ENCODE measurements around the gene SZRD1. TPM values are rescaled to one million over a fixed set of nuclear protein-coding genes. Genes with fewer than 3 reads are reported as not detected.

The SZRD1 gene
- total and polyA plus RNA-seq, 7 donors, result 65.0 to 106 (median 77.3) TPM

GRCh38 chr1:16405441-16405840 lies 38.4 kb downstream of the SZRD1 start:
- Histone ChIP-seq H3K4me3 (no peak overlapping the region), H3K9me3 (no peaks in the 10 kb centered on the region), H3K27me3 (no peaks in the 10 kb centered on the region), H3K36me3 (no peaks in the 10 kb centered on the region), H3K4me1 (no peaks in the 10 kb centered on the region), H3K27ac (no peak overlapping the region)
- DNase-seq, result no peak
- no peak for TF ChIP-seq EP300 (IDR thresholded peaks at IDR 0.05)
- TF ChIP-seq POLR2A (IDR thresholded peaks at IDR 0.05), result no peak
- 83 to 84% methylated on average over 5 of the region's 5 CpGs for WGBS, 2 donors
- intact Hi-C loops (cut with DNase I), result no loop called here

DNA sequence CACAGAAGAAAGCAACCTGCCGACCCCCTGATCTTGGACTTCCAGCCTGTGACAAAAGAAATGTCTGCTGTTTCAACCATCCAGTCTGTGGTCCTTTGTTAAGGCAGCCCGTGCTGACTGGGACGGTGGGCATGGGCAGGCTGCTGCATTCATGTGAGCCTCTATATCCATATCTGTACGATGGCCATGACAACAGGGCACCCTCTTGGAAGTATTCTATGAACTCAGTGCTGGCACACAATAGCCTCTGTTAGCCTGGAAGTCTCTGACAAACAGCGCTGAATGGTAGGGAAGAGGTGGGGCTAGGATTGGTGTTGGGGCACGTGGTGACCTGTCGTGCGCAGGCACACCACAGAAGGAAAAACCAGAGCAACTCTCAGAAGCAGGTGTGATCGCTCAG lies 39.8 kb downstream of the SZRD1 start:
- 90 to 92% methylated on average over 9 of the region's 9 CpGs for WGBS, 2 donors
- DNase-seq, result no peak
- intact Hi-C loops (cut with DNase I), result no loop called here

DNA sequence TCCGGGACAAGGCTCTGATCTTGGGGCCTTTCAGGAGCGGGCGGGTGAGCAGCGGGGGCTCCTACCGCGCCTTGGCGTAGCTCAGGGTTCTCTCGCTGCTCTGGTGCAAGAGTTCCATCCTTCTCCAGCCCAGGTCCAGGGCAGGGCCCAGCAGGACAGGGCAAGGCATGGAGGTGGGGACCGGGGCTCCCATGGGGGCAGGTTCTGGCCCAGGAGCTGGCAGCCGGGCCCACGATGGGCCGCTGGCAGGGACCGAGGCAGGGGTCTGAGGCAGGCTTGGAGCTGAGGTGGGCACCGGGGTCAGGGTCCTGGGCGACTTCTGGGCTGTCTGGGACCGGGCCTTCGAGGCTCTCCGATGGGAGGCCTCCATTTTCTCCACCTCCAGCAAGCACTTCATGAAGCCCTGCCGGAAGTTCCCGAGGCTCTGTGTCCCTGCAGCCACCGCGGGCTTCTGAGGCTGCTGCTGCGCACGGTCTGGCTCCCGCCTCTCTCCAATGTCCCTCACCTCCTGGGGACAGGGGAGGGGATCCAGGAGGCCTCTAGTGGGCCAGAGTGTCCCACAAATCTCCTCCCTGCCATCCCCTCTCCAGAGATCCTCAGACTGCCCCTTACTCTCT lies 42.6 kb downstream of the SZRD1 start:
- Histone ChIP-seq H3K27ac (no peak overlapping the region), H3K36me3 (no peaks in the 10 kb centered on the region), H3K4me3 (no peak overlapping the region), H3K4me1 (no peaks in the 10 kb centered on the region), H3K27me3 (no peaks in the 10 kb centered on the region), H3K9me3 (no peaks in the 10 kb centered on the region)
- intact Hi-C loops (cut with DNase I), result no loop called here
- WGBS, 2 donors, result 87 to 88% methylated on average over 25 of the region's 25 CpGs
- TF ChIP-seq POLR2A (IDR thresholded peaks at IDR 0.05) (no peak), EP300 (IDR thresholded peaks at IDR 0.05) (no peak), POLR2AphosphoS5 (IDR thresholded peaks at IDR 0.05) (no peak)
- TF ChIP-seq, protein P1, sequence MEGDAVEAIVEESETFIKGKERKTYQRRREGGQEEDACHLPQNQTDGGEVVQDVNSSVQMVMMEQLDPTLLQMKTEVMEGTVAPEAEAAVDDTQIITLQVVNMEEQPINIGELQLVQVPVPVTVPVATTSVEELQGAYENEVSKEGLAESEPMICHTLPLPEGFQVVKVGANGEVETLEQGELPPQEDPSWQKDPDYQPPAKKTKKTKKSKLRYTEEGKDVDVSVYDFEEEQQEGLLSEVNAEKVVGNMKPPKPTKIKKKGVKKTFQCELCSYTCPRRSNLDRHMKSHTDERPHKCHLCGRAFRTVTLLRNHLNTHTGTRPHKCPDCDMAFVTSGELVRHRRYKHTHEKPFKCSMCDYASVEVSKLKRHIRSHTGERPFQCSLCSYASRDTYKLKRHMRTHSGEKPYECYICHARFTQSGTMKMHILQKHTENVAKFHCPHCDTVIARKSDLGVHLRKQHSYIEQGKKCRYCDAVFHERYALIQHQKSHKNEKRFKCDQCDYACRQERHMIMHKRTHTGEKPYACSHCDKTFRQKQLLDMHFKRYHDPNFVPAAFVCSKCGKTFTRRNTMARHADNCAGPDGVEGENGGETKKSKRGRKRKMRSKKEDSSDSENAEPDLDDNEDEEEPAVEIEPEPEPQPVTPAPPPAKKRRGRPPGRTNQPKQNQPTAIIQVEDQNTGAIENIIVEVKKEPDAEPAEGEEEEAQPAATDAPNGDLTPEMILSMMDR (IDR thresholded peaks at IDR 0.05), result no peak
- no peak for DNase-seq

More for the DNA sequence above, 39.8 kb downstream of the SZRD1 start:
- no peak overlapping the region for H3K4me3 ChIP-seq
- H3K4me1 ChIP-seq, result no peaks in the 10 kb centered on the region
- no peaks in the 10 kb centered on the region for H3K27me3 ChIP-seq
- H3K9me3 ChIP-seq, result no peaks in the 10 kb centered on the region
- TF ChIP-seq POLR2A (IDR thresholded peaks at IDR 0.05) (no peak), EP300 (IDR thresholded peaks at IDR 0.05) (no peak), POLR2AphosphoS5 (IDR thresholded peaks at IDR 0.05) (no peak)
- TF ChIP-seq, protein P1 (IDR thresholded peaks at IDR 0.05), result no peak
- H3K36me3 ChIP-seq, result no peaks in the 10 kb centered on the region
- no peak overlapping the region for H3K27ac ChIP-seq

DNA sequence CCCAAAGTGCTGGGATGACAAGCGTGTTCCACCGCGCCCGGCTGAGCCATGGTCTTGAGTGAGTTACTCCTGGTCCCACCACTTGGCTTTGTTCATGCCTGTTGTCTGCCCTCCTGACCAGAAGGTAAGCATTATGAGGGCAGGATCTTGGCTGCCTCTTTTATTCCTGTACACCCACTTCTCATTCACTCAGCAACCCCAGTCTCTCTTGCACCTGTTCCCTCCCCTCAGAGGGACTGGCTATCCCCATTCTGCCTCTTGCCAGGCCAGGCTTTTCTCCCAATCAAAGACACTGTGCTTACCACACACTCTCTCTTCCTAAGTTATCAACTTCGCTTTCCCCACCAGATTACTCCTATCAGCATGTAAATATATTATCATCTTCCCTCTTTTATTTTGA lies 43.8 kb downstream of the SZRD1 start:
- no peaks in the 10 kb centered on the region for H3K4me1 ChIP-seq
- no peaks in the 10 kb centered on the region for H3K9me3 ChIP-seq
- no peaks in the 10 kb centered on the region for H3K36me3 ChIP-seq
- H3K4me3 ChIP-seq, result no peak overlapping the region
- TF ChIP-seq POLR2AphosphoS5 (IDR thresholded peaks at IDR 0.05) (no peak), EP300 (IDR thresholded peaks at IDR 0.05) (no peak), POLR2A (IDR thresholded peaks at IDR 0.05) (no peak)
- TF ChIP-seq, protein P1 (IDR thresholded peaks at IDR 0.05), result no peak
- intact Hi-C loops (cut with DNase I), result no loop called here
- DNase-seq, result no peak
- H3K27ac ChIP-seq, result no peak overlapping the region
- H3K27me3 ChIP-seq, result no peaks in the 10 kb centered on the region
- 95 to 97% methylated on average over 5 of the region's 5 CpGs for WGBS, 2 donors

DNA sequence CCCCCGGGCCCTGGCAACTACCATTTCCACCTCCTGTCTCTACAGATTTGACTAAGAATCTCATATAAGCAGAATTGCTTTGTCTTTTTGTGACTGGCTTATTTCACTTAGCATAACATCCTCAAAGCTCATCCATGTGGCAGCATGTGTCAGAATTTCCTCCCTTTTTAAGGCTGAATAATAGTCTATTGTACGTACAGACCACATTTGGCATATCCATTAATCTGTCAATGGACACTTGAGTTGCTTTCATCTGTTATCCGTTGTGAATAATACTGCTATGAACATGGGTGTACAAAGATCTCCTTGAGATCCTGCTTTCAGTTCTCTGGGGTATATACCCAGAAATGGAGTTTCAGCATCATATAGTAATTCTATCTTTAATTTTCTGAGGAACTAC lies 46.1 kb downstream of the SZRD1 start:
- no peak overlapping the region for H3K27ac ChIP-seq
- H3K36me3 ChIP-seq, result no peaks in the 10 kb centered on the region
- no peaks in the 10 kb centered on the region for H3K9me3 ChIP-seq
- no peaks in the 10 kb centered on the region for H3K27me3 ChIP-seq
- TF ChIP-seq, protein P1 (IDR thresholded peaks at IDR 0.05), result no peak
- TF ChIP-seq POLR2AphosphoS5 (IDR thresholded peaks at IDR 0.05) (no peak), POLR2A (IDR thresholded peaks at IDR 0.05) (no peak), EP300 (IDR thresholded peaks at IDR 0.05) (no peak)
- no peak for DNase-seq
- 89 to 90% methylated on average over 3 of the region's 3 CpGs for WGBS, 2 donors
- no peak overlapping the region for H3K4me3 ChIP-seq
- intact Hi-C loops (cut with DNase I), result no loop called here
- no peaks in the 10 kb centered on the region for H3K4me1 ChIP-seq

All from sigmoid colon (tissue), 7 donors.